ENCODE results near the gene ELK3.
"Not testable (repeated sequence)": the region's sequence is repeated elsewhere in the genome, so short reads cannot be mapped to it uniquely, and the experiment has no call there.

The ELK3 gene

DNA sequence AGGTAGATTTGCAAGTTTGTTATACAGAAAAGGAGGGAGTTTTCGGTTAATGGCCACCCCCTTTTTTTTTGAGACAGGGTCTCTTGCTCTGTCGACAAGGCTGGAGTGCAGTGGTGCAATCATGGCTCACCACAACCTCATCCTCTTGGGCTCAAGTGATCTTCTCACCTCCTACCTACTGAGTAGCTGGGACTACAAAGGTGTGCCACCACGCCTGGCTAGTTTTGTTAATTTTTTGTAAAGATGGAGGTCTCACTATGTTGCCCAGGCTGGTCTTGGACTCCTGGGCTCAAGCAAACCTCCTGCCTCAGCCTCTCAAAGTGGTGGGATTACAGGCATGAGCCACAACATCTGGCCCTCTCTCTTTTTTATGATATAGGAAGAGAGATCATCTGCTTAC, 111.5 kb downstream of the ELK3 start:
- no peak for DNase-seq (ENCODE audit: low read depth in 2 of 2)

DNA sequence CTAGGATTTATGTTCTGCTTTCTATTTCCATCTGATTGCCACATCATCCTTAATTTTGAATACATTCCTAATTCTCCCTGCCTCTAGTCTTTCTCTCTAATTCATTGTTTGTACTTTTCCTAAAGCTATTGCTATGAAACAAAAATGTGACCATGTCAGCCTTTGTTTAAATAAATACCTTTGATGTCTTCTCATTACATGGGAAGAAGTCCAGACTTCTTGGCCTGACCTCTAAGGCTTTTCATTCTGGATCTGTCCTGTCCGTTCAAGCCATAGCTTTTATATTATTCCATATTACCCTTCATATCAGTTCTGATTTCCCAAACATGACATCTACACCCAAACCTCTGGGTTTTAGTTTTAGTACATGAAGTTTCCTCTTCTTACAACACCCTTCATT, 114.7 kb downstream of the ELK3 start:
- DNase-seq (ENCODE audit: low read depth in 2 of 2), result no peak

DNA sequence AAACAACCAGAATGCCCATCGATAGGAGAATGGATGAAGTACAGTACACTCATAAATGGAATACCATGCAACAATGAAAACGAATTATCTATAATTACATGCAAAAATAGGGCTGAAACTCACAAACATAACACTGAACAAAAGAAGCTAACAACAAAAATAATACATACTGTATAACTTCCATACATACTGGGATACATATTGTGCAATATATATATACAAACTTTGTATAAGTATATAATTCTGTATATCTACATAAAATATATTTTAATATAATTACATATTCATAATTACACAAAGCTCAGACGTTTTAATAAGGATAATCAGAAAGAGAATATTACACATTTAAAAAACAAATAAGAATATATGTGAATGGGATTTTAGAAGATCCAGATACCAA, 115.9 kb downstream of the ELK3 start:
- DNase-seq (ENCODE audit: low read depth in 2 of 2), result no peak

DNA sequence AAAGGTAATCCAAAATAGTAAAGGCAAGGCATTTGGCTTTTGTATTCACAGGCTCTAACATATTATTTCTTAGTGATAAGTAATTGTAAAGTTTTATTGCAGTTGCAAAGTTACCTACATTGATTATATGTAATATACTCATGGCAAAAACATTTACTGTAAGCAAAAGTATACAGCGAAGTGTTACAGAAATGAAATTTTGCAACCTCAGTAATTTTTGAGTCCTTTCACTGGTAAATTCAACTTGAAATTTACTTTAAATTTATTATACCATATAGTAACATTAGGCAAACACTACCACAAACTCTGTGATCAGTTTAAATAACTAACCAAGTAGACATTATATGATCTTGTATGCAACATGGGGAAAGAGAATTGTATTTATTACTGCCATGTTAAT, 117.0 kb downstream of the ELK3 start:
- no peak for DNase-seq (ENCODE audit: low read depth in 2 of 2)

DNA sequence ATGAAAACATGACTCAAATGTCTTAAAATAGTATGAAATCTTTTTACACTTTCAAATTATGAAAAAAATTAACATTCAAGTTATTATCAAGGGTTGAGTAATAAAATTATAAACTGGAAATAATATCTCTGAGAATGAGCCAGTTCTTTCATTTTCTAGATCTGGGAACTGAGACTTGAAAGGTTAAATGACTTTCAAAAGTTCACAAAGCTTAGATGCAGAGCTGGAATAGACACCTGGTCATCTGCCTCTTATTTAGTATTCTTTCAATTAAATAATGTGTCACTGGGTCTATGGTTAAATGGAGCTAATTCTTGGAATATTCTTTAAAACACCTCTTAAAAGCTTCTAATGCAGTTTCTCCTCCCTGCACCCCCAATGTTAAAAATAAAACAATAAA, 119.4 kb downstream of the ELK3 start:
- no peak for DNase-seq (ENCODE audit: low read depth in 2 of 2)

DNA sequence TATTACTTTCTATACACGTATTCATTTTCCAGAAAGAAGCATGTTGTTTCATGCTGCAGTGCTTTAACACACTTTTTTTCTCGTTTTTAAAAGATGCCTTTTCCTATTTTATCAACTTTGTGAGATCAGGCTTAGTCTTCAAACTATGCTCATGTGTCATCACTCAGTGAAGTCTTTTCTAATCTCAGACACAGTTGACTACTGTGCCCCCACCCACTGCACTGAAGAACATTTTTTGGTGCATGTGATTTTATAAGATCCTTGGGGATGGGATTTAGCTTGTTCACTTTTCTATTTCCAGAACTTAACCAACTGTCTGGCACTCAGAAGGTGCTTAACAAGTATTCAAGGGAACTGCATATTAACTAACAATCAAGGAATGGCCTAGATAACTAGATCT, 120.5 kb downstream of the ELK3 start:
- no peak for DNase-seq (ENCODE audit: low read depth in 2 of 2)

DNA sequence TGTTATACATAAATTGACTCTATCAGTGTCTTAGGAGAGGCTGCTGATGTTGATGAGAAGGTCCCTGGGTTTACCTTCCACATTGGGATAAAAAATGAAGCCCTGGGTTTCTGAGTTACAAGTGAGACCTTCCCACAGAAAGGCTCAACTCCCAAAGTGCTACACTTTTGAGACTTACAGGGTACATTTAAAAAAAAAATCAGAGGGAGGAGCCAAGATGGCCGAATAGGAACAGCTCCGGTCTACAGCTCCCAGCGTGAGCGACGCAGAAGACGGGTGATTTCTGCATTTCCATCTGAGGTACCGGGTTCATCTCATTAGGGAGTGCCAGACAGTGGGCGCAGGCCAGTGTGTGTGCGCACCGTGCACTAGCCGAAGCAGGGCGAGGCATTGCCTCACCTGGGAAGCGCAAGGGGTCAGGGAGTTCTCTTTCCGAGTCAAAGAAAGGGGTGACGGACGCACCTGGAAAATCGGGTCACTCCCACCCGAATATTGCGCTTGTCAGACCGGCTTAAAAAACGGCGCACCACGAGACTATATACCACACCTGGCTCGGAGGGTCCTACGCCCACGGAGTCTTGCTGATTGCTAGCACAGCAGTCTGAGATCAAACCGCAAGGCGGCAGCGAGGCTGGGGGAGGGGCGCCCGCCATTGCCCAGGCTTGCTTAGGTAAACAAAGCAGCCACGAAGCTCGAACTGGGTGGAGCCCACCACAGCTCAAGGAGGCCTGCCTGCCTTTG, 121.7 kb downstream of the ELK3 start:
- not testable (repeated sequence) for DNase-seq (ENCODE audit: low read depth in 2 of 2)

DNA sequence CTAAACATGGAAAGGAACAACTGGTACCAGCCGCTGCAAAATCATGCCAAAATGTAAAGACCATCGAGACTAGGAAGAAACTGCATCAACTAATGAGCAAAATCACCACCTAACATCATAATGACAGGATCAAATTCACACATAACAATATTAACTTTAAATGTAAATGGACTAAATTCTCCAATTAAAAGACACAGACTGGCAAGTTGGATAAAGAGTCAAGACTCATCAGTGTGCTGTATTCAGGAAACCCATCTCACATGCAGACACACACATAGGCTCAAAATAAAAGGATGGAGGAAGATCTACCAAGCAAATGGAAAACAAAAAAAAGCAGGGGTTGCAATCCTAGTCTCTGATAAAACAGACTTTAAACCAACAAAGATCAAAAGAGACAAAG, 123.6 kb downstream of the ELK3 start:
- DNase-seq (ENCODE audit: low read depth in 2 of 2), result not testable (repeated sequence)

Measured in stimulated activated CD8-positive, alpha-beta memory T cell treated with anti-CD3 and anti-CD28 coated beads, Interleukin-2, amount 100 ng/mL, for 1 hour (primary cell).